ENCODE data around the gene LYRM9.
"Not testable (repeated sequence)": the region's sequence is repeated elsewhere in the genome, so short reads cannot be mapped to it uniquely, and the experiment has no call there.

The LYRM9 gene

GRCh38 chr17:27906226-27906580 lies 13.0 kb upstream of the LYRM9 start:
- DNase-seq (ENCODE audit: low spot score), result no peak

GRCh38 chr17:27905447-27906225 lies 12.5 kb upstream of the LYRM9 start:
- DNase-seq (ENCODE audit: low spot score), result no peak

GRCh38 chr17:27904534-27905446 lies 11.6 kb upstream of the LYRM9 start:
- DNase-seq (ENCODE audit: low spot score), result no peak

- DNase-seq (ENCODE audit: low spot score), result no peak
Measured at GRCh38 chr17:27904114-27904513, 10.9 kb upstream of the LYRM9 start.

GRCh38 chr17:27899525-27899924 lies 6.4 kb upstream of the LYRM9 start:
- DNase-seq (ENCODE audit: low spot score), result no peak

- DNase-seq (ENCODE audit: low spot score), result no peak
Measured at GRCh38 chr17:27898096-27898495, 4.9 kb upstream of the LYRM9 start.

- no peak for DNase-seq (ENCODE audit: low spot score)
Measured at GRCh38 chr17:27896701-27897100, 3.5 kb upstream of the LYRM9 start.

- DNase-seq (ENCODE audit: low spot score), result no peak
Measured at GRCh38 chr17:27895940-27896535, 2.9 kb upstream of the LYRM9 start.

GRCh38 chr17:27895123-27895895 lies 2.1 kb upstream of the LYRM9 start:
- DNase-seq (ENCODE audit: low spot score), result no peak

GRCh38 chr17:27893841-27894503 lies 807 bp upstream of the LYRM9 start:
- no peak for DNase-seq (ENCODE audit: low spot score)

- no peak for DNase-seq (ENCODE audit: low spot score)
Measured at GRCh38 chr17:27892542-27892865, 661 bp downstream of the LYRM9 start.

- no peak for DNase-seq (ENCODE audit: low spot score)
Measured at GRCh38 chr17:27891841-27892240, 1.3 kb downstream of the LYRM9 start.

- no peak for DNase-seq (ENCODE audit: low spot score)
Measured at GRCh38 chr17:27889711-27890251, 3.4 kb downstream of the LYRM9 start.

GRCh38 chr17:27888945-27889344 lies 4.2 kb downstream of the LYRM9 start:
- no peak for DNase-seq (ENCODE audit: low spot score)

- no peak for DNase-seq (ENCODE audit: low spot score)
Measured at GRCh38 chr17:27888067-27888466, 5.1 kb downstream of the LYRM9 start.

GRCh38 chr17:27886348-27886906 lies 6.7 kb downstream of the LYRM9 start:
- not testable (repeated sequence) for DNase-seq (ENCODE audit: low spot score)

GRCh38 chr17:27882162-27882840 lies 10.9 kb downstream of the LYRM9 start:
- no peak for DNase-seq (ENCODE audit: low spot score)

- peak; percentile 70 for DNase-seq (ENCODE audit: low spot score)
Measured at GRCh38 chr17:27879987-27880608, 13.1 kb downstream of the LYRM9 start.

- DNase-seq (ENCODE audit: low spot score), result peak; percentile 39
Measured at GRCh38 chr17:27878776-27879562, 14.2 kb downstream of the LYRM9 start.
